Caki2 (cell line): Measurements from ENCODE around the gene DHRS9. TPM values are rescaled to one million over a fixed set of nuclear protein-coding genes. Genes with fewer than 3 reads are reported as not detected.

Experiments
- total RNA-seq: library from RNA; depleted of rRNA; stranded (reverse); fragments of >200 nt; shearing (Covaris generic); gene quantifications from 2 replicates; pipeline ENCODE4 v1.2.3, GENCODE V29; 2014; ENCODE audit warnings: low replicate concordance; rRNA removed

The DHRS9 gene
- total RNA-seq, 1 experiment from 2014 or later, result 0.88 TPM

Other genes with a start within 250 kb of the DHRS9 start
- gene SPC25, start 179.1 kb upstream of the DHRS9 start, total RNA-seq, result 32.0 and 52.0 TPM in 2 replicates
- not detected in 2 replicates for gene G6PC2, start 168.3 kb upstream of the DHRS9 start, total RNA-seq
- gene ABCB11, start 38.2 kb upstream of the DHRS9 start, total RNA-seq, result not detected in 2 replicates